ENCODE data around the gene APMAP.

The APMAP gene

GRCh38 chr20:24995741-24996448 is 3.3 kb upstream of the APMAP start:
- no peak for TF ChIP-seq ZNF274 (IDR thresholded peaks at IDR 0.05; ENCODE audit: low read depth, low read length)
- H3K4me3 ChIP-seq (ENCODE audit: low read length) = no peak overlapping the region

DNA sequence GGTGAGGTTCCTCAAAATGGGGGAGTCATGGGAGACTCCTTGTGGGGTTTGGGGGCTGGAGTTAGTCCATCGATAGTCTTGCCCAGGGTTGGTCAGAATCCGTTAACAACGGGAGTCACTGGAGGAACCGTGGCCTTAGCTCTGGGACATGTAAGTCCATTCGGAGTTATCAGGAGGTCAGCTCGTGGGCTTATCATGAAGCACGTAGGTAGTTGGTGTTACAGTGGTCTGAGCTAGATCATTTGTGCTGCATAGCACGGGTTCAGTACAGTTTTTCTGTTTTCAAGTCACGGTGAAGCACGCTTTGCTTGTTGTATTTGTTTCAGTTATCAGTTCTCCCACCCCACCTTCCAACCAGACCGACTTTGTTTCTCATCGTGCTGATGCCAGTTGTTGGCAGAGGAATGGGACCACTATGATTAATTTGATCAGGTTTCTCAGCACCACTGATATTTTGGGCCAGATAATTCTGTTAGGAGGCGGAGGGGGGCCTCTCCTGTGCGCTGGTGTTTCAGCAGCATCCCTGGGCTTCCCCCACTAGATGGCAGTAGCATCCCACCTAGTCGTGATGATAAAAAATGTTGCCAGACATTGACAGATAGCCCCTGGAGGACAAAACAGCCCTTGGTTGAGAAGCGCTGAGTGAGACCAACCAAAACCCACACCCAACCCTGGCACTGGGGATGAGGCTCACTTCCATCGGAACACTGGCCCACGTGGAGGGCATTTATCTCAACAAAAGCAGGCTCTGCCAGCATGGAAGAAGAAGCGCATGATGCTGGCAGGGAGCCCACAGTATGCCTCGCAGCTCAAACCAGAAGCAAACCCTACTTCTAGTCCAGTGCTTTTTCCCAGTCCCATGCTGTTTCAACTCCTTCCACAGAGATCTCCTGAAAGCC is 2.2 kb upstream of the APMAP start:
- no peak overlapping the region for H3K4me3 ChIP-seq (ENCODE audit: low read length)
- no peak for TF ChIP-seq ZNF274 (IDR thresholded peaks at IDR 0.05; ENCODE audit: low read depth, low read length)

- TF ChIP-seq ZNF274 (IDR thresholded peaks at IDR 0.05; ENCODE audit: low read depth, low read length) = no peak
- H3K4me3 ChIP-seq (ENCODE audit: low read length) = no peak overlapping the region
Observed at GRCh38 chr20:24994186-24994465, 1.6 kb upstream of the APMAP start.

- H3K4me3 ChIP-seq (ENCODE audit: low read length) = peak overlapping the region; percentile 62; the same call in 1 of the 2 replicates
- TF ChIP-seq ZNF274 (IDR thresholded peaks at IDR 0.05; ENCODE audit: low read depth, low read length) = no peak
Observed at GRCh38 chr20:24993337-24994185, 1.0 kb upstream of the APMAP start.

- H3K4me3 ChIP-seq (ENCODE audit: low read length) = peak overlapping the region; percentile 62
- no peak for TF ChIP-seq ZNF274 (IDR thresholded peaks at IDR 0.05; ENCODE audit: low read depth, low read length)
Observed at GRCh38 chr20:24991897-24992486, 559 bp downstream of the APMAP start.

GRCh38 chr20:24990810-24991252 is 1.7 kb downstream of the APMAP start:
- peak overlapping the region; percentile 62; the same call in 1 of the 2 replicates for H3K4me3 ChIP-seq (ENCODE audit: low read length)
- TF ChIP-seq ZNF274 (IDR thresholded peaks at IDR 0.05; ENCODE audit: low read depth, low read length) = no peak

- H3K4me3 ChIP-seq (ENCODE audit: low read length) = no peak overlapping the region
Observed at GRCh38 chr20:24989162-24989561, 3.4 kb downstream of the APMAP start.

GRCh38 chr20:24987873-24988835 is 4.4 kb downstream of the APMAP start:
- no peak overlapping the region for H3K4me3 ChIP-seq (ENCODE audit: low read length)
- no peak for TF ChIP-seq ZNF274 (IDR thresholded peaks at IDR 0.05; ENCODE audit: low read depth, low read length)

More at GRCh38 chr20:24989162-24989561, 3.4 kb downstream of the APMAP start:
- TF ChIP-seq ZNF274 (IDR thresholded peaks at IDR 0.05; ENCODE audit: low read depth, low read length) = no peak

DNA sequence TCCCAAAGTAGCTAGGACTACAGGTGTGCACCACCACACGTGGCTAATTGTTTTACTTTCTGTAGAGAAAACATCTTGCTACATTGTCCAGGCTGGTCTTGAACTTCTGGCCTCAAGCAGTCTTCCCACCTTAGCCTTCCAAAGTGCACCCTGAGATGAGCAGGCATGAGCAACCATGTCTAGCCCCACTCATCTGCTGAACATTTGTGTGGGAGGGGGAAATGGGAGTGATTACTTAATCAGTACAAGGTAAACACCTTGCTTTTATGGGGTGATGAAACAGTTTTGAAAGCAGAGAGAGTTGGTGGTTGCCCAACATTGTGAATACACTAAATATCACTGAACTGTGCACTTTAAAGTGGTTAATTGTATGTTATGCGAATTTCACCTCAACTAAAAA is 5.3 kb downstream of the APMAP start:
- TF ChIP-seq ZNF274 (IDR thresholded peaks at IDR 0.05; ENCODE audit: low read depth, low read length) = no peak
- H3K4me3 ChIP-seq (ENCODE audit: low read length) = no peak overlapping the region

DNA sequence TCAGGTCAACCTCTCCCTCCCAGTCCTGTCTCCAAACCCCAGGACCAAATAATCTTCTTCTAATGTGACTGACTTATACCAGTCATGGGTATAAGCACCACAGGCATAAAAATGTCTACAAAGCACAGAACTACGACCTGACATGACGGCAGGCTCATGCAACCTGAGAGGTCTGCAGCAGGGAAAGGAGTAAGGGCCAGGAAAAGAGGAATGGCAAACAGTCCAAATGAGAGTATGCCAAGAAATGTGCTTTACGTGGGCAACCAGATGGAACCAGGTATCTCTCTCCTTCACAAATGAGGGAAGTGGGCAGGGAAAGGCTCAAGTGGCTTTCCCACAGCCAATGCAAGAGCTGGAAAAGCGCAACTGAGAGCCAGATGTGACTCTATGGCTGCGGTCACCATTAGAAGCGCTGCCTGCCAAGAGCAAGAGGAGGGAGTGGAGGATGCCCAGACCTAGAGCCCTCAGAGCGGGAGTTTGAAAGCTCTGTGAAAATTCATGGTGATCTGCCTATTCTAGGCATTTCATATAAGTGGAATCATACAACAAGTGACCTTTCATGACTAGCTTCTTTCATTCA is 6.0 kb downstream of the APMAP start:
- H3K4me3 ChIP-seq (ENCODE audit: low read length) = no peak overlapping the region
- no peak for TF ChIP-seq ZNF274 (IDR thresholded peaks at IDR 0.05; ENCODE audit: low read depth, low read length)

GRCh38 chr20:24985802-24986201 is 6.7 kb downstream of the APMAP start:
- no peak for TF ChIP-seq ZNF274 (IDR thresholded peaks at IDR 0.05; ENCODE audit: low read depth, low read length)
- no peak overlapping the region for H3K4me3 ChIP-seq (ENCODE audit: low read length)

- TF ChIP-seq ZNF274 (IDR thresholded peaks at IDR 0.05; ENCODE audit: low read depth, low read length) = no peak
- H3K4me3 ChIP-seq (ENCODE audit: low read length) = no peak overlapping the region
Observed at GRCh38 chr20:24984961-24985640, 7.5 kb downstream of the APMAP start.
